Natural killer cell (primary cell): Measurements from ENCODE around the gene SLC25A22. TPM values are rescaled to one million over a fixed set of nuclear protein-coding genes. Genes with fewer than 3 reads are reported as not detected.

ENCODE experiments used
- ATAC-seq, 3 donors: fragments of 150-1000 bp in 2 of 3; fragments of 200-7000 bp in 1 of 3; cut with Tn5 transposase; 1 replicate in 1 of 3; 2 replicates in 2 of 3; pipeline ENCODE4 v1.10.0; 2021; ENCODE audit warnings: mild to moderate bottlenecking in 2 of 3, moderate library complexity in 2 of 3
- DNase-seq, 2 donors: peaks; one replicate each; pipeline versions ENCODE4 v3.0.0 to v3.0.0-alpha.2; 2013 to 2021; ENCODE audit warnings: mixed read lengths in 1 of 2
- H3K27ac ChIP-seq: one replicate; pipeline ENCODE4 v1.5.1; 2013; ENCODE audit warnings: mild to moderate bottlenecking, low read length
- H3K27me3 ChIP-seq: one replicate; pipeline ENCODE4 v1.6.1; 2013; ENCODE audit warnings: low read length; ENCODE audit not compliant: control insufficient read depth, insufficient read depth
- H3K36me3 ChIP-seq: one replicate; pipeline ENCODE4 v1.6.1; 2013; ENCODE audit warnings: low read length; ENCODE audit not compliant: control insufficient read depth, insufficient read depth
- H3K4me1 ChIP-seq: one replicate; pipeline ENCODE4 v1.6.1; 2013; ENCODE audit warnings: low read length; ENCODE audit not compliant: control insufficient read depth, insufficient read depth
- H3K4me3 ChIP-seq: one replicate; pipeline ENCODE4 v1.5.1; 2013; ENCODE audit warnings: low read length
- H3K9me3 ChIP-seq: one replicate; pipeline ENCODE4 v1.6.1; 2013; ENCODE audit warnings: low read length; ENCODE audit not compliant: control insufficient read depth, insufficient read depth
- H3K27ac Mint-ChIP-seq, 2 donors: one replicate each; pipeline ENCODE4 v1.8.0; 2022; ENCODE audit warnings: mild to moderate bottlenecking in 2 of 2, mixed read lengths in 2 of 2, moderate library complexity in 1 of 2
- H3K27me3 Mint-ChIP-seq, 2 donors: one replicate each; pipeline ENCODE4 v1.8.0; 2022; ENCODE audit warnings: low read depth in 2 of 2, mixed read lengths in 2 of 2
- H3K36me3 Mint-ChIP-seq: one replicate; pipeline ENCODE4 v1.8.0; 2022; ENCODE audit warnings: mixed read lengths
- H3K4me1 Mint-ChIP-seq, 2 donors: one replicate each; pipeline ENCODE4 v1.8.0; 2022; ENCODE audit warnings: mixed read lengths in 2 of 2
- H3K4me3 Mint-ChIP-seq: one replicate; pipeline ENCODE4 v1.8.0; 2022; ENCODE audit warnings: mild to moderate bottlenecking, moderate library complexity, mixed read lengths
- H3K9me3 Mint-ChIP-seq, 2 donors: one replicate each; pipeline ENCODE4 v1.8.0; 2022; ENCODE audit warnings: mixed read lengths in 2 of 2
- WGBS: methylation state at CpG from one replicate; pipeline ENCODE4 v1.1.7; 2013; ENCODE audit warnings: missing lambda C conversion rate; ENCODE audit not compliant: insufficient coverage; 5-methylcytosine and 5-hydroxymethylcytosine counted together
- intact Hi-C: fragments of 100-400 bp; cut with micrococcal nuclease; formaldehyde crosslinking; loops from one replicate; pipeline ENCODE4 v1.14.2; 2022
- total RNA-seq, 4 donors: library from RNA; stranded (reverse); fragments of 120-200 nt in 1 of 4; gene quantifications; one replicate each; pipeline versions ENCODE4 v1.2.3 to v1.2.4, GENCODE V29; 2013 to 2022
- TF ChIP-seq, protein P1 (sequence below): fragments of 200-600 bp; IDR thresholded peaks from one replicate; pipeline ENCODE4 v1.8.0; 2022; ENCODE audit warnings: antibody characterized with exemption

SLC25A22 gene
- total RNA-seq, 3 donors from 2014 or later (not counting 1 experiment from before 2014, with no cell fraction given): 22.8 to 34.6 (median 31.5) TPM

DNA sequence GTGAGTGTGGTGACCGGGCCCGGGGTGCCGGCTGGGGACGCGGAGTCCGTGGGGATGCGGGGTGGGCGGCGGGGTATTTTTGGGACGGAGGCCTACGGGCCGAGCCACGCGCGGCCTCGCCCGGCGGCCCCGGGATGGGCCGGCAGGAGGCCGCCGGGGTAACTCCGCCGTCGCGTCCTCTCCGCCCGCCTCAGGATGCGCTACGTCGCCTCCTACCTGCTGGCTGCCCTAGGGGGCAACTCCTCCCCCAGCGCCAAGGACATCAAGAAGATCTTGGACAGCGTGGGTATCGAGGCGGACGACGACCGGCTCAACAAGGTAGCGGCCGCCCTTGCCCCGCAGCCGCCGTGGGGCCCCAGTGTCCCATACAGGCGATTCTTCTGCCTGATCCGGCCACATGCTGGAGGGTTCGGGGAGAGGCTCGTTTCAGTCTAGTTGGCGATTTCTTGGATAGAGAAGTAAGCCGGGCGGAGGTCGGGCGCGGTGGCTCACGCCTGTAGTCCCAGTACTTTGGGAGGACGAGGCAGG, 12.0 kb upstream of the SLC25A22 start:
- Histone ChIP-seq H3K4me1 (peaks cover 33% of the 10 kb centered on the region), H3K36me3 (peaks cover 26% of the 10 kb centered on the region), H3K4me3 (peak overlapping the region; percentile 50), H3K27me3 (no peaks in the 10 kb centered on the region), H3K27ac (peak overlapping the region; percentile 73), H3K9me3 (no peaks in the 10 kb centered on the region)
- WGBS: under 1% methylated on average over 55 of the region's 55 CpGs
- intact Hi-C loops: no loop called here
- Mint-ChIP-seq H3K27ac (peak overlapping the region; percentile 94 to 95), H3K9me3 (no peaks in the 10 kb centered on the region), H3K27me3 (no peaks in the 10 kb centered on the region), H3K4me3 (peak overlapping the region; percentile 90), H3K4me1 (peaks cover 22 to 26% of the 10 kb centered on the region in 2 donors), H3K36me3 (no peaks in the 10 kb centered on the region)
- TF ChIP-seq, protein P1, sequence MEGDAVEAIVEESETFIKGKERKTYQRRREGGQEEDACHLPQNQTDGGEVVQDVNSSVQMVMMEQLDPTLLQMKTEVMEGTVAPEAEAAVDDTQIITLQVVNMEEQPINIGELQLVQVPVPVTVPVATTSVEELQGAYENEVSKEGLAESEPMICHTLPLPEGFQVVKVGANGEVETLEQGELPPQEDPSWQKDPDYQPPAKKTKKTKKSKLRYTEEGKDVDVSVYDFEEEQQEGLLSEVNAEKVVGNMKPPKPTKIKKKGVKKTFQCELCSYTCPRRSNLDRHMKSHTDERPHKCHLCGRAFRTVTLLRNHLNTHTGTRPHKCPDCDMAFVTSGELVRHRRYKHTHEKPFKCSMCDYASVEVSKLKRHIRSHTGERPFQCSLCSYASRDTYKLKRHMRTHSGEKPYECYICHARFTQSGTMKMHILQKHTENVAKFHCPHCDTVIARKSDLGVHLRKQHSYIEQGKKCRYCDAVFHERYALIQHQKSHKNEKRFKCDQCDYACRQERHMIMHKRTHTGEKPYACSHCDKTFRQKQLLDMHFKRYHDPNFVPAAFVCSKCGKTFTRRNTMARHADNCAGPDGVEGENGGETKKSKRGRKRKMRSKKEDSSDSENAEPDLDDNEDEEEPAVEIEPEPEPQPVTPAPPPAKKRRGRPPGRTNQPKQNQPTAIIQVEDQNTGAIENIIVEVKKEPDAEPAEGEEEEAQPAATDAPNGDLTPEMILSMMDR: no peak
- DNase-seq (no peak), ATAC-seq (peak; percentile 6 to 26 (median 19))

DNA sequence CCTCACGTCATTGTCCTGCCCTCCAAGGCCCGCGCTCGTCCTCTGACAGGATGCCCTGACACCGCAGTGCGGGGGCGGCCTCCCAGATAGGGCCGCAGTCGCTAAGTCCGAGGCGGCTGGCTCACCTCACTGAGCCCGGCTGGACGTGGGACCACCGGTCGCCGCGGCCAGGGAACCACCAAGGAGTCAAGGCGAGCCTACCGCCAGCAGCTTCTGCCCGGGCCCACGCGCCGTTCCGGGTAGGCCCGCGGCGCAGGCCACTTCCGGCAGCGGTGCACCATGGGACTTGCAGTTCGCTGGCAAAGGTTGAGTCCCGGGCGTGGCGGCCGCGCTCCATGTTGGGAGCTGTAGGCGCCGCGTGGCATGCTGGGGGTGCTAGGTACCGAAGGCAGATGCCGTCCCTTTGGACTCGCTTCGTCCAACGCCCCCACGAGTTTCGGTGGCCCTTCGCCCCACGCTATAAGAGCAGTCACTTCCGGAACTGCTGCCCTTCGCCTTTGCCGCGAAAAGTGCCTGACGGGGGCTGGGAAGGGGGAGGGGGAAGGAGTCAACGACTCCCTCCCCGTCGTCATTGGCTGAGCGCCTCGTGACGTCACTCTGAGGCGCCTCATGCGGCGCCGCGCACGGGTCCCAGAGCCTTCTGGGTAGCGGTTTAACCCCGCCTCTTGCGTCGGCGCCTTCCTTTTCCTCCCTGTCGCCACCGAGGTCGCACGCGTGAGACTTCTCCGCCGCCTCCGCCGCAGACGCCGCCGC, 11.4 kb upstream of the SLC25A22 start, which contains the start of gene RPLP2:
Gene RPLP2 (plus strand): TSS at position 681 of the 753 bp plus-strand sequence. CDS start 268 bp downstream, outside the sequence.
- Mint-ChIP-seq H3K36me3 (no peaks in the 10 kb centered on the region), H3K9me3 (no peaks in the 10 kb centered on the region), H3K4me1 (peaks cover 22 to 27% of the 10 kb centered on the region in 2 donors)

DNA sequence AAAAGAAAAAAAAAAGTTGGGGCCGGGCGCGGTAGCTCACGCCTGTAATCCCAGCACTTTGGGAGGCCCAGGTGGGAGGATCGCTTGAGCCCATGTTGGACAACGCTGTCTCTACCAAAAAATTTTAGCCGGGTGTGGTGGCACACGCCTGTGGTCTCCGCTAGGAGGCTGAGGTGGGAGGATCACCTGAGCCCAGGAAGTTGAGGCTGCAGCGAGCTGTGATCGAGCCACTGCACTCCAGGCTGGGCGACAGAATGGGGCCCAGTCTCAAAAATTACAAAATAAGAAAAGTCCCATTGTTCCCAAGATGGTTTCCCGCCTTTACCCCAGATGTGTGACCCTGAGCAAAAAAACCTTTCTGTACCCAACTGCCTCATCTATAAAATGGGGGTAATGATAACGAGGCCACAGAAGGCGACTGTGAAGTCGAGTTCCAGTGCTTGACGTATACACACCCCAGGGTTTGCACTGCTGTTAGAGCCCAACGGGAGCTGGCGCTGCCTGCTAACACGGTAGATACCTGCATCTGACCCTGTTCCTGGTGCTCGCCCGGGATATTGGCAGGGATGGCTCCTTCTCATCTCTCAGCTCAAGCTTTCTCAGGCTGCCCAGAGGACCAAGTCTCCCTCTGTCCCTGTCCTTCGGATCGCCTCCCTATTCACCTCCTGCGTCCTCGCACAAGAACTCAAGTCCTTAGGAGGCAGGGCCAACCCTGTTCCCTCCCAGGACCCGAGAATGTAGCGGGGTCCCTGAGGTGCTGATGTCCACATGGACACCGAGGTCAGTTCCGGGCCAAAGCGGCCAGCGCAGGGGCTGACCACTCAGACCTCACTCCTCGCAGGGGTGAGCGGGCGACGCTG, 10.6 kb upstream of the SLC25A22 start:
- intact Hi-C loops: loop anchor here (1.0 kb wide), 2 partner anchors 11 kb away; no protein-coding TSS in a partner anchor
- Mint-ChIP-seq H3K4me1 (peaks cover 22 to 32% of the 10 kb centered on the region in 2 donors), H3K27me3 (no peaks in the 10 kb centered on the region), H3K27ac (peak overlapping the region; percentile 94 to 95), H3K36me3 (no peaks in the 10 kb centered on the region), H3K4me3 (peak overlapping the region; percentile 90), H3K9me3 (no peaks in the 10 kb centered on the region)
- Histone ChIP-seq H3K27ac (peak overlapping the region; percentile 83), H3K4me1 (peaks cover 45% of the 10 kb centered on the region), H3K36me3 (peaks cover 22% of the 10 kb centered on the region), H3K4me3 (peak overlapping the region; percentile 50), H3K27me3 (no peaks in the 10 kb centered on the region), H3K9me3 (no peaks in the 10 kb centered on the region)
- TF ChIP-seq, protein P1: no peak
- DNase-seq: peak in 1 of 2 donors; percentile 66
- ATAC-seq: no peak
- WGBS: 26% methylated on average over 36 of the region's 36 CpGs

More for the DNA sequence above, 11.4 kb upstream of the SLC25A22 start, which contains the start of gene RPLP2:
- Histone ChIP-seq H3K4me3 (peak within 1 kb of the TSS; percentile 50), H3K27ac (peak within 1 kb of the TSS; percentile 83), H3K36me3 (peaks cover 26% of the 10 kb centered on the region), H3K27me3 (no peaks in the 10 kb centered on the region), H3K4me1 (peaks cover 37% of the 10 kb centered on the region), H3K9me3 (no peaks in the 10 kb centered on the region)
- Mint-ChIP-seq H3K27me3 (no peaks in the 10 kb centered on the region), H3K27ac (peak within 1 kb of the TSS; percentile 94 to 95), H3K4me3 (peak within 1 kb of the TSS; percentile 90)
- intact Hi-C loops: loop anchor here (1.0 kb wide), 2 partner anchors 10 to 12 kb away; no protein-coding TSS in a partner anchor
- WGBS: under 1% methylated on average over 81 of the region's 81 CpGs
- ATAC-seq (peak; percentile 81 to 93 (median 84)), DNase-seq (peak; percentile 99)
- TF ChIP-seq, protein P1: no peak
